GM21576 (cell line): ENCODE data around the gene NPAS4.

Experiments used
- ATAC-seq: cut with Tn5 transposase; IDR thresholded peaks from one replicate; pipeline ENCODE4 v1.9.1; 2021; ENCODE audit warnings: mild to moderate bottlenecking, moderate library complexity; ENCODE audit not compliant: unreplicated experiment

The NPAS4 gene

GRCh38 chr11:66475349-66476172 is 54.7 kb downstream of the NPAS4 start:
- no peak for ATAC-seq
